Measurements from ENCODE around the gene GRPEL1. TPM values are rescaled to one million over a fixed set of nuclear protein-coding genes. Genes with fewer than 3 reads are reported as not detected.

The GRPEL1 gene
- total and polyA plus RNA-seq, 2 of the 8 experiments (the other 6 are each of a cell fraction or from before 2014, with no cell fraction given), result 13.5 to 39.9 TPM

DNA sequence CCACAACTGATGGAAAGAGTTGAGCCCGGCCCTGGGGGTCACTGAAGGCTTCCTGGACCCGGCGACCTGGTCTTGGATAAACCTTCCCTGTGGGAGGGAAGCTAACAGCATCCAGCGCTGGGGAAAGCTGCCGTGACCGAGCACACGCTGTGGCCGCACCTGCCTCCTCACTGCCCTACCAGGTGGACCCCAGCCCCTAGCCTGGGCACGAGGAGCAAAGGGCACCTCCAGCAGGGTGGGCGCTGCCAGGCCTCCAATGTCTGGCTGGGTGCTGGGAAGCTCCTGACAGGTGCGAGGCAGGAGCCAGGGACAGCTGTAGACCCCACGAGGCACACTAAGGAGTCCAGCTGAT lies 16.7 kb downstream of the GRPEL1 start:
- Histone ChIP-seq H3K56ac (replicated peaks; ENCODE audit: insufficient read length, low read depth, low read length) (no peak overlapping the region), H3K4ac (replicated peaks; ENCODE audit: insufficient read length, low read depth, low read length) (no peak overlapping the region), H2BK5ac (ENCODE audit: low read depth, low read length) (no peak overlapping the region), H3K36me3 (ENCODE audit: control insufficient read depth in 2 of 4, insufficient read depth in 4 of 4, low read length in 3 of 4) (no peaks in the 10 kb centered on the region), H3K9ac (replicated peaks in 1 of 4; ENCODE audit: extremely low read depth in 1 of 4, low read depth in 3 of 4, low read length in 3 of 4) (no peak overlapping the region), H4K8ac (ENCODE audit: extremely low read depth, insufficient read depth, low read length) (no peak overlapping the region; the same call in 1 of the 2 replicates), H3K23me2 (ENCODE audit: low read depth, low read length) (no peaks in the 10 kb centered on the region), H2BK120ac (replicated peaks; ENCODE audit: low read depth, low read length) (no peak overlapping the region), H3K9me3 (ENCODE audit: insufficient read depth in 2 of 2, low read depth in 1 of 2, low read length in 1 of 2) (no peaks in the 10 kb centered on the region), H2BK20ac (ENCODE audit: low read length) (no peak overlapping the region), H3K4me2 (ENCODE audit: insufficient read depth in 1 of 2, low read depth in 2 of 2, low read length in 2 of 2) (no peak overlapping the region), H4K20me1 (replicated peaks in 1 of 2; ENCODE audit: control insufficient read depth in 1 of 2, insufficient read depth in 2 of 2, low read length in 2 of 2) (peaks cover 7 to 30% of the 10 kb centered on the region in 2 experiments), H4K5ac (ENCODE audit: insufficient read length, low read depth, low read length) (no peak overlapping the region), H2AK5ac (ENCODE audit: low read depth, low read length) (no peak overlapping the region), H3K23ac (ENCODE audit: insufficient read length) (no peak overlapping the region), H3K79me2 (ENCODE audit: control insufficient read depth in 1 of 2, insufficient read depth in 2 of 2, low read length in 2 of 2) (peaks cover 0 to 26% of the 10 kb centered on the region in 2 experiments; a peak in 2 of 4 replicates), H2BK12ac (ENCODE audit: low read depth, low read length) (no peak overlapping the region), H4K91ac (replicated peaks; ENCODE audit: insufficient read length, low read length) (no peak overlapping the region), H3K27ac (ENCODE audit: low read depth, low read length) (no peak overlapping the region), H2AFZ (ENCODE audit: low read length) (no peak overlapping the region), H3K27me3 (replicated peaks in 1 of 4; ENCODE audit: control insufficient read depth in 3 of 4, extremely low read depth in 1 of 4, insufficient read depth in 3 of 4, low read length in 3 of 4) (no peaks in the 10 kb centered on the region), H2BK15ac (ENCODE audit: low read length) (no peak overlapping the region), H3K4me1 (replicated peaks in 1 of 4; ENCODE audit: control insufficient read depth in 3 of 4, insufficient read depth in 4 of 4, low read length in 3 of 4) (peaks cover 0 to 4% (median 0%) of the 10 kb centered on the region in 4 experiments; a peak in 3 of 7 replicates), H3K18ac (ENCODE audit: extremely low read depth, low read length) (no peak overlapping the region), H3K4me3 (ENCODE audit: extremely low read depth in 1 of 4, insufficient read depth in 2 of 4, low read depth in 3 of 4, low read length in 4 of 4) (no peak overlapping the region), H3K14ac (ENCODE audit: insufficient read length) (no peak overlapping the region), H3K79me1 (ENCODE audit: low read depth, low read length) (peaks cover 30% of the 10 kb centered on the region)
- WGBS, 2 experiments (ENCODE audit: extremely low coverage in 1 of 2, insufficient coverage in 1 of 2, insufficient read length in 1 of 2, insufficient replicate concordance in 2 of 2, low coverage in 1 of 2, low lambda C conversion rate in 2 of 2, missing lambda C conversion rate in 1 of 2), result 92% methylated on average over 12 of the region's 12 CpGs; no CpG with 5 or more reads in 1 of the 2 experiments
- ChIA-PET CTCF (ENCODE audit: partially characterized antibody) (interaction anchor here (0.7 to 2.4 kb wide), 4 partner anchors 15 to 142 kb away, joined by 3 to 13 read pairs (median 5); no protein-coding TSS in a partner anchor), POLR2A (ENCODE audit: partially characterized antibody) (no interaction called here)
- no peak for DNase-seq (ENCODE audit: low read depth in 1 of 2, low spot score in 2 of 2)
- TF ChIP-seq GABPA (IDR thresholded peaks at IDR 0.05; ENCODE audit: borderline replicate concordance, insufficient read depth, low read length) (no peak), EGR1 (IDR thresholded peaks at IDR 0.05; ENCODE audit: borderline replicate concordance, low read depth, low read length) (no peak), TAF1 (IDR thresholded peaks at IDR 0.05; ENCODE audit: low read depth, low read length) (no peak), CHD2 (IDR thresholded peaks at IDR 0.05; ENCODE audit: low read length) (no peak)
- TF ChIP-seq, protein P1, sequence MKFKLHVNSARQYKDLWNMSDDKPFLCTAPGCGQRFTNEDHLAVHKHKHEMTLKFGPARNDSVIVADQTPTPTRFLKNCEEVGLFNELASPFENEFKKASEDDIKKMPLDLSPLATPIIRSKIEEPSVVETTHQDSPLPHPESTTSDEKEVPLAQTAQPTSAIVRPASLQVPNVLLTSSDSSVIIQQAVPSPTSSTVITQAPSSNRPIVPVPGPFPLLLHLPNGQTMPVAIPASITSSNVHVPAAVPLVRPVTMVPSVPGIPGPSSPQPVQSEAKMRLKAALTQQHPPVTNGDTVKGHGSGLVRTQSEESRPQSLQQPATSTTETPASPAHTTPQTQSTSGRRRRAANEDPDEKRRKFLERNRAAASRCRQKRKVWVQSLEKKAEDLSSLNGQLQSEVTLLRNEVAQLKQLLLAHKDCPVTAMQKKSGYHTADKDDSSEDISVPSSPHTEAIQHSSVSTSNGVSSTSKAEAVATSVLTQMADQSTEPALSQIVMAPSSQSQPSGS (IDR thresholded peaks at IDR 0.05; ENCODE audit: low read length), result no peak
- no peak for FAIRE-seq
